Stimulated activated naive CD4-positive, alpha-beta T cell treated with Interleukin-2 at 50 U/mL for 16 hours (primary cell): ENCODE measurements around the gene GPR161.
"Not testable (repeated sequence)": the region's sequence is repeated elsewhere in the genome, so short reads cannot be mapped to it uniquely, and the experiment has no call there.

Experiments
- DNase-seq: peaks from one replicate; lab custom pipeline; 2025; lab: John Stamatoyannopoulos, UW

Gene GPR161

GRCh38 chr1:168087696-168088095 lies 49.0 kb downstream of the GPR161 start:
- DNase-seq, result no peak

DNA sequence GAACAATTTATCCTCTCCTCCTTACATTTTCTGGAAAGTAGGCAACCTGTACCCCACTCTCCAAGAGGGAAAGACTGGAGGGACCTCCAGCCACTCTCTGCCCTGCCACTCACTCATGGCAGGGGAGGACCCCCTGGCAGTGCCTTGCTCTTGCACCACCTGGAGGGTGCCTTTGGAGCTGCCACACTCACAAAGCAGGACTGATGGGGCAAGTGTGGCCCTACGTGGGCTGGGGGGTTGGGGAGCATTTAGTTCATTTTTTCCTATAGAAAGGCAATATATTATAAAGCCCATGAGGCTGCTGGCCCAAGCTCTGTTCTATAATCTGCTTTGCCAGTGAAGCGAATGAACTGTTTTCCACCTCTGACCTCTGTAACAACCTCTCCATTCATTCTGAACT lies 50.3 kb downstream of the GPR161 start:
- no peak for DNase-seq

GRCh38 chr1:168085401-168085872 lies 51.3 kb downstream of the GPR161 start:
- no peak for DNase-seq

DNA sequence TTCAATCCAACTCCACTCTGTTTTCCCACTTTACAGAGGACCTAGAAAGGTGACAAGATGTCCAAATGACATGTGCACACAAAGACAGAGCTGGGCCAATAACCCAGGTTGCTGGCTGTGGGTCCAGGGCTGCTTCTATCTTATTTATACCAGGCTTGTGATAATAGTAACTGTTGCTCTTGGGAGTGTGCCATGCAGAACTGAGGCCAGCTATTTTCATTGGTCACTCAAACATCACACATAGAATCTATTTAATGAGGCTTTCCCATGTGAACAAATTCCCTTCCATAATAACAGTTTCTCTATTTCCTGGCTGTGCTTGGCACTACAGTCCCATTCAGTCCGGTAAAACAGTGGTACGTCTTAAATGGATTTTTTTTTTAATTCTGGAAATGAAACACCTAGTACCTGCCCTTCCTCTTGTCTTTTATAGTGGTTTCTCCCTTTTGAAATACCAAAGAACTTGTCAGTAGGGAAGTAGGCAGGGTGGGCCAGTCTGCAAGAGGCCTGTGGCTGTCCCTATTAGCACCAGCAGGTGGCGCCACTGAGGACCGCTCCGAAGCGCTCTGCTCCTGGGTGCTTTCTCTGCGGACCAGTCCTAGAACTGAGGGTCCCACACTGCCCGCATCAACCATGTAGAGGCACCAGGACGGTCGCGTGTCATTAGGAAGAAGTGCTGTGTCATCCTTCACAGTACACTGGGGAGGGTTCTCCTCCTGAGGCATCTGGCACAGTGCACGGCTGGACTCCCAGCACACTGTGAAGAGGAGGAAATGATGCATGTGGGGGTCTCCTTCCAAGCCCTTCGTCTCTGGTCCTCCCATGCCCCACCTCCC lies 52.1 kb downstream of the GPR161 start:
- peak; percentile 41 for DNase-seq

DNA sequence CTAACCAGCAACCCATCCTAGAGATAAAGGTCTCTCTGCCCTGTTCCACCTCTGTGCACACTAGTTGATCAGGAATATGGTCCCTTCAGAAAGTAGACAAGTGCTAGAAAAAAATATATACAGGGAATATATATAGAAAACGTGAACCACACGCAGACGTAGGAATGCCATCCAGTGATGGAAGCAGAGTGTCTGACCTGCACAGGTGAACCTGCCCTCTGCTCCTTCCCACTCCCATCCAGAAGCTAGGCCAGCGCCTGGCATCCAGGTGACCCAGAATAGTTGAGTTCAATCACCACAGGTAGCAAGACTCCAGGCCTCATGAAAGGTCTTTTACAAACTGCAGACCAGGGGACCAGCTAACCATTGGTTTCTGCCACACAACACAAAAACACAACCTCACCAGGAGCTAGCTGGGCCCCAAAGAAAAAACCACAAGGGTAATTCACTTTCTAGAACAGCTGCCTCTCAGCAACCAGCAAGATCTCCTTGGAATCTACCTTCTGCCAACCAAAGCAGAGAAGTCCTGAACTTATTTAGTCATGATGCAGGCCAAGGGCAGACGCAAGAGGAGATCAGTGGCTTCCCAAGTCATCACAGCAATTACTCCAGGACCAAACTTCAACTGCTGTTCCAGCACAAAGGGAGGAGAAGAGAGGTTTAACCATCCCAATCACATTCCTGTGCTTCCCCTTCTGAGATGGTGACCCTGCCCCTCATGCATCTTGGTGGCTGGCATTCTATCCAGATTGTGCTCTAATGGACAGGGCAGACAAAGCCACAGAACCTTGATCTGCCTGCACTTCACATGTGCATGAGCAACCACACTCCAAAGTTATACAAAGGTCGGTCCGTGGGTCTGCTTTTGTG lies 53.0 kb downstream of the GPR161 start:
- no peak for DNase-seq

- DNase-seq, result peak; percentile 56
Measured at GRCh38 chr1:168082008-168082876, 54.5 kb downstream of the GPR161 start.

DNA sequence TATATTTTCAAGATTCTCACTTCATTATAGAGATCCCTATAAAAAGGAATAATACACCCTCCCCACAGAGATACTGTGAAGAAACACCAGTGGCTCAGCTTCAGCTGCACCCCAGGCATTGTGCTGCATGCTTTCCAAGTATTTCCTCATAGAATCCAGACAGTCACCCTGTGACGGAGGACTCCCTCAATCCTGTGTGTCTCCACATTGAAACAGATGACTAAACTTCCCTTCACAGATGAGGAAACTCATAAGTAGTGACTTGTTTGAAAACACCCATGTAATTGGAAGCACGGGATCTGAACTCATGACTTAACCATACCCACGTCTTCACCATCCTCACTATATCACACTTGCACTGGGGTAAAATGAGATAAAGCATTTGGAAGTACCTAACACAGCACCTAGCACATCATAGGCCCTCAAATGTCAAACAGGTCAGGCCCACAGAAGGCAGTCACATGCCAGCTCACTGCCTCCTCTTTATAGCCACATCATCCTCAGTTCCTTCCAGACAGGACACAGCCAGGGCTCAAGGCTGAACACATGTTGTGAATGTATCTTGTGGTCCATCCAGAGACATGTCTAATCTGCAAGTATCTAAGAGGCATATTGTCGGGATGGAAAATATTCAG lies 55.2 kb downstream of the GPR161 start:
- DNase-seq, result no peak

DNA sequence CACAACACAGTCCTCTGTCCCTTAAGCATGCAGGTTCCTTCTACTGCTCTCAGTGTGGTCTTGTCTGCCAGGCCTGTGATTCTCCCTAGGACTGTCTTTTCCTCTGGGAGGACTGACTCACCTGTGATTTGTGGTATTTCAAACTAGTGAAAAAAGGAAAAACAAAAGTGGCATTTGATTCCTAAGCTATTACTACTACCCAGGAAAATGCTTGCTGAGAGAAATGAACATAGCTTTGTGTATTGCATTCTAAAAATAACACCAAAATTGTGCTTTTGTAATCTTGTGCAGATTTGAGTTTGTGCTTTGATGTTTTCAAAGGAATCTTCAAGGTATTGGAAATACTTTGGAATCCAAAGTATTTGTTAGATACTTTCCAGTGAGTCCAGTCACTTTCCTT lies 57.0 kb downstream of the GPR161 start:
- DNase-seq, result no peak

DNA sequence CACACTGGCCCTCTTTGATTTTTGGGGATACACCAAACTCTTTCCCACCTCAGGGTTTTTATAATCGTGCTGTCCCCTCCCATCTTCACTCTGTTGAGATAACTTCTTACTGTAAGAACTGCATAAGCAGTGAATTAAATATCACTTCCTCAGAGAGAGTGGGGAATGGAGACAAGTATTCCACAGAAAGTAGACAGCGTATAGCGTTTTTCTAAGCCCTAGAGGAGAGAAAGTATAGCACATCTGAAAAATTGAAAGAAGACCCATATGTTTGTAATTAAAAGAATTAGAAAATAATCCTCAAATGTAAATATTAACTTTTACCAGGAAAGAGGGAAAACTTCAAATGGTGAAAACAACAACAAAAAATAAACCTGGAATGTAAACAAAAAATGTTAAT lies 67.3 kb downstream of the GPR161 start:
- DNase-seq, result no peak

DNA sequence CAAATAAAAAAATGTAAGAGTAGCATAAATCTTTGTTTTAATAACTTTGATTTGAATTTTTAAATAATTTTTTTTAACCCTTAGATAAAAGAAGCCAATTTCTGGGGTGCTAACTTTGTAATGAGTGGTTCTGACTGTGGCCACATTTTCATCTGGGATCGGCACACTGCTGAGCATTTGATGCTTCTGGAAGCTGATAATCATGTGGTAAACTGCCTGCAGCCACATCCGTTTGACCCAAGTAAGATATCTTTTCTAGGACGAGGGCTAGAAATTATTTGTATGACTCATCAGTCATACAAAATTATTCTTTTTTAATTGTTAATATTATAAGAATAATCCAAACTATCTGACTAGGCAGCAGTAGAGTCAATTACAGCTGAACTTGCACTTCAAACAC lies 71.2 kb downstream of the GPR161 start:
- no peak for DNase-seq

DNA sequence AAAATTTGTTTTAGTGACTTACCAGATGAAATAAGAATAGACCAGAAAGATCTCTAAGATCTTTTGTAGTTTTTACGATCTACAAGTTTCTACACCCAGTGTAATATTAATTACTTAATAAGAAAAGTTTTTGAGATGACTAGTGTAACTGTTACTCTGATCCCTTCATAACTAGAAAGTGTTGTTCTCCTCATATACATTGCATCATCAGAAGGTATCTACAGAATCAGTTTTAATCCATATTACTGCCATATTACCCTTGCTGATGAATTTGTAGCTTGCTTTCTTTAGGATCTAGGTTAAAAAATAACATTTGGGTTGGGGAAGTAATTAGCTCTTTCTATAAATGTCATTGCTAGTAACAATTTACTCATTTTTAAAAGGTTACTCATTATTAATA lies 72.5 kb downstream of the GPR161 start:
- no peak for DNase-seq

DNA sequence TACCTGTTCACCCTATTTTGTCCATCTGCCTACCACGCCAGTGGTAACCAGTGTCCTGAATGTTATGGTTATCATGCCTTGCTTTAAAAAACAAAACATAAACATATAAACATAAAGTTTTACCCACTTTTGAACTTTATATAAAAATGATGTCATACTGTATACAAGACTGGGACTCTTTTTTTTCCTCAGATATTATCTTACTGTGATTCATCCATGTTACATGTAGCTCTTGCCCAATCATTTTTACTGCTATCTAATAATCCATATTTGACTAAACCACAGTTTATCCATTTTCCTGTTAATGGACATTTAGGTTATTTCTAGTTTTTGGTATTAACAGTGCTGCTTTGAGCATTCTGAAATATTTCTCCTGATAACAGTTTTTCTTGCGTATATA lies 78.8 kb downstream of the GPR161 start:
- no peak for DNase-seq

- DNase-seq, result no peak
Measured at GRCh38 chr1:168057355-168057754, 79.4 kb downstream of the GPR161 start.

GRCh38 chr1:168056152-168056551 lies 80.6 kb downstream of the GPR161 start:
- not testable (repeated sequence) for DNase-seq

DNA sequence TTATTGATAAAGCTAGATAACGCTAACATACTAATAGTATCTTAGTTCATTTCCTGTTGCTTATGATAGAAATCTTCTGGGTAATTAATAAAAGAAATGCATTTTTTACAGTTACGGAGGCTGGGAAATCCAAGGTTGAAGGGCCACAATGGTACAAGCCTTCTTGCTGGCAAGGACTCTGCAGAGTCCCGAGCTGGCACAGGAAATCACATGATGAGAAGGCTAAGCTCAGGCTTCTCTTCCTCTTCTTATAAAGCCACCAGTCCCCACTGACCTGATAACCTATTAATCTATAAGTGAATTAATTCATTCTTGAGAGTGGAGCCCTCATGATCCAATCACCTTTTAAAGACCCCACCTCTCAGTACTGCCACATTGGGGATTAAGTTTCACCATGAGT lies 82.6 kb downstream of the GPR161 start:
- no peak for DNase-seq

- DNase-seq, result no peak
Measured at GRCh38 chr1:168053681-168054080, 83.0 kb downstream of the GPR161 start.

DNA sequence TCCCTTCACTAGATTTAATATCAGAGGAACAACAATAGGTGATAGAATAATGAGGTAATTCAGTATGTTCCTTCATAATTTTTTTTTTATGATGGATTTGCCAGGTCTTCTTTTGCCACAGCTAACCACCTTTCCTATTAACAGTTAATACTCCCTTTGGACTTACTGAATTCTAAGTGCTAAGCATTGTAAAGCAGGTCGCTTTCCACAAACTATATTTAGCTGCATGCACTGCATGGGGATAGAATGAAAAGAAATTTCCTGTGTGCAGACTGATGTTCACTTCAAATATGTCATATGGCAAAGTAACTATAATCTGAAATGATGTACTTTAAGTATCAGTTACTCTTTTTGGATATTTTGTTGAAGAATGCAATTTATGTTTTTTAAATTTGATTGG lies 85.8 kb downstream of the GPR161 start:
- DNase-seq, result no peak

GRCh38 chr1:168050307-168050706 lies 86.4 kb downstream of the GPR161 start:
- DNase-seq, result no peak

DNA sequence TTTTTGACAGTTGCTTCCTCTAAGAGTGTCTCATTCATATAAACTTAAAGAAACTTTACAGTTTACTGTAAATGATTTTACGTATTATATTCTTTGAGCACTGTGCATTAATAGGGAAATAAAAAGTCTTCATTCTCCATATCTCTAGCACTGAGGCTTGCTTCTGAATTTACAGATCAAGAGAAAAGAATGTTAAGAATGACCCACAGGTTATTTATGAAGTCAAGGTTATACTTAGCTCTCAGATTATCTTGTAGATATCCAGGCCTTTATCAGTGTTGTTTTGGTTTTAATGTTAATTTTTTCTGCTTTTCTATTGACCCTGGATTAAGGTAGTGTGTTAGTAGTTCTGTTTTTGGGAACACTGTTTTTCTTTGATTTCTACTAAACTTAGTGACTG lies 91.4 kb downstream of the GPR161 start:
- no peak for DNase-seq

DNA sequence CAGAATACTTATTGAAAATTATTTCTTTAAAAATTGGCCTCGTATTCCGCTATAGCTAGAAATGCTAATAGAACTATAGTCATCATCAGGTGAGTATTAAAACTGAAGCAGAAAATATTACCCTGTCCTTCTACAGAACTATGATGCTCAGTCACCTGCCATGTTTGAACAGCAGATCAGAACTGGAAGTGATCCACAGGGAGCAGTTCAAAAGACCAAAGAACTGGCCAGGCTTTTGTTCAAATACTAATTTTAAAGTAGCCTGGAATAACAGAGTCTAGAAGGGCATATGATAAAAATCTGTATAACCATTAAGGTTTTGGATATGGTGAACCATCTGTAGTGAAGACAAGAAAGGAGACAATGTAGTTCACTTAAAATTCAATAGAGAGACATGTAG lies 94.4 kb downstream of the GPR161 start:
- no peak for DNase-seq

GRCh38 chr1:168035345-168035744 lies 101.4 kb downstream of the GPR161 start:
- DNase-seq, result no peak

DNA sequence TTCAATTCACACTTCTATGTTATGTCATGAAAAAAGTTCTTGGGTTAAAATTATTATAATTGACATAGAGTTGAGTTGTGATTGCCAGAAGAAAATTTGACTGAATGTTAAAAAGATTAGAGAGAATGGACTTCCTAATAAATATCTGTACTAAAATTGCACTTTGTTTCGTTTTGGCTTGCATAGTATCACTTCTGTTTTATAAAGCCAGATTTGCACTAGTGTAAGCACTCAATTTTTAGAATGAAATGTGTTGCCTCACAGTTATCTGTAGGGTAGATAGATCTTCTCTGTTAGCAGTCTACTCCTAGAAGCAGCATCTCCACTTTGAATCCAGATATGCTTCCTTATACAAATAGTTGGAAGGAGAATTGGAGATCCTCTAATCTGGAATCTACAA lies 104.7 kb downstream of the GPR161 start:
- no peak for DNase-seq
